ENCODE measurements around the gene G2E3.
"Not testable (repeated sequence)": the region's sequence is repeated elsewhere in the genome, so short reads cannot be mapped to it uniquely, and the experiment has no call there.

Gene G2E3

GRCh38 chr14:30560581-30560980, 1.6 kb downstream of the G2E3 start:
- DNase-seq = no peak

GRCh38 chr14:30564235-30564867, 5.4 kb downstream of the G2E3 start:
- DNase-seq = no peak

- no peak for DNase-seq
Observed at GRCh38 chr14:30564868-30565248, 5.9 kb downstream of the G2E3 start.

DNA sequence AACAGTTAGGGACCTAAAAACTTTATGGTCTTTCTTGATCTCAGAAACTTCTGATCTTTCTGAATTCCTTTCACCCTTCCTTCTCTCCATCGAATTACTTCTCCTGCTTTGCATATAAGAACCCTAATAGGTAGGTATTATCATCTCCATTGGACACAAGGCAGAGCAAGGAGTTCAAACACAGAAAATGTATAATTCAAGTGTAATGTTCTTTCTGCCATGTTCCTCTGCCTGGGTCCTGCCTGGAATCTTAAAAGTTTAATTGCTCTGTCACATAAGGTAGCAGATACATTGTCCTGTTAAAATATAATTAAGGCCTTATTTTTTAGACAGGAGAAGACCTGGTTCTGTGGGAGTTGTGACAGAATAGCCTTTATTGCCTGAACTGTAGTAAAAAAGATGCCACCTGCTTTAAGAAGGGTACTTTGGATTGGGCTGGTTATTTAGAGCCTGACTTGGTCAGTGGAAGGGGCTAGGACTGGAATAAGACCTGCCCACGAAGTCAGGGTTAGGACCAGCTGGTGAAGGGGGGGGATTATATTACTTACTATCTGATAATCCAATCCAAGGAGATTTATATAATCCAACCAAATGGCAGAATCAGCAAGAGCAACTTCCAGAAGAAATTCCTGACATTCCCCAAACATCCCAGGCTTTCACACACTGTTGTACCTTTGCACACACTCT, 10.4 kb downstream of the G2E3 start:
- peak; percentile 83 for DNase-seq

- DNase-seq = no peak
Observed at GRCh38 chr14:30569903-30570226, 10.9 kb downstream of the G2E3 start.

- DNase-seq = no peak
Observed at GRCh38 chr14:30572237-30572636, 13.3 kb downstream of the G2E3 start.

DNA sequence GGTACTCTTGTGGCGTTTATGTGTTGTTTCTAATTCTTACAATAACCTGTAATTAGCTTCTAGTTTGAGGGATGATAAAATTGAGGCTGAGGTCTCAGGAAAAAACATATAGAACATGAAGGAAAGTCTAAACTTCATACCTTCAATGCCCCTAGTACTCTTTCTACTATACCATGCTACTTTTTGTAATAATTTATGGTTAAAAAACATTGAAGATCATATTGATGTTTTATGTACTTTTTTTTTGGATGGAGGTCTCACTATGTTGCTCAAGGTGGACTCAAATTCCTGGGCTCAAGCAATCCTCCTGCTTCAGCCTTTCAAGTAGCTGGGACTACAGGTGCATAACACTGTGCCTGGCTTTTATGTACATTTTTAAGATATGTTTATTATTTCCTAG, 13.8 kb downstream of the G2E3 start:
- no peak for DNase-seq

DNA sequence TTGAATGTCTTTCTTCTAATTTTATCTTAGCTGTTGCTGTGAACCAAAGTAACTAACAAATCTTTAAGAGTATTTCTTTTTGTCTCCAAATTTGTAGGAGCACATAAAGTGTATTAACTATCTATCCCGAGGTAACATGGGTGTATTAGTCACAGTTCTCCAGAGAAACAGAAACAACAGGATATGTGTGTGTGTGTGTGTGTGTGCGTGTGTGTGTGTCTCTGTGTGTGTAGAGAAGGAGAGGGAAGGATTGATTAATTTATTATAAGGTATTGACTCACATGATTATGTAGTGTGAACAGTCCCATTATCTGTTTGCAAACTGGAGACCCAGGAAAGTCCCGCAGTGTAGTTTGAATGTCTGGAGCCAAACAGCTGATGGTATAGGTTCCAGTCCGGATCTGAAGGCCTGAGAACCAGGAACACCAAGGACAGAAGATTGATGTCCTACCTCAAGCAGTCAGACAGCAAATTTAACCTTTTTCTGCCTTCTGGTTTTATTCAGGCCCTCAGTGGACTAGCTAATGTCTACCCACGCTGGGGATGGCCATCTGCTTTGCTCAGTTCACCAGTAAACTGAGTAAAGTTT, 14.4 kb downstream of the G2E3 start:
- no peak for DNase-seq

DNA sequence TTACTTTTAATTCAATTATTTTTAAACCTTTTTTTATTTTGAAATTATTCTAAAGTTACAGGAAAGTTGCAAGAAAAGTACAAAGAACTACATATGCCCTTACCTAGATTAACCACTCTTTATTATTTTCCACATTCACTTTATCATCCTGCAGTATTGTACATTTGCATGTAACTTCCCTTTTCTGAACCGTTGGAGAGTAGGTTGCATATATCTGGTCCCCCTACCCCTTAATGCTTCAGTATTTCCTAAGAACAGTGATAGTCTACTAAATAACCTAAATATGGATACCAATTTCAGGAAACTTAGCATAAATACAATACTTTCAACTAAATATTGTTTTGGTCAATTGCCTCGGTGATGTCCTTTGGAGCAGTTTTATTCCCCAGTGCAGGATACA, 15.0 kb downstream of the G2E3 start:
- DNase-seq = no peak

DNA sequence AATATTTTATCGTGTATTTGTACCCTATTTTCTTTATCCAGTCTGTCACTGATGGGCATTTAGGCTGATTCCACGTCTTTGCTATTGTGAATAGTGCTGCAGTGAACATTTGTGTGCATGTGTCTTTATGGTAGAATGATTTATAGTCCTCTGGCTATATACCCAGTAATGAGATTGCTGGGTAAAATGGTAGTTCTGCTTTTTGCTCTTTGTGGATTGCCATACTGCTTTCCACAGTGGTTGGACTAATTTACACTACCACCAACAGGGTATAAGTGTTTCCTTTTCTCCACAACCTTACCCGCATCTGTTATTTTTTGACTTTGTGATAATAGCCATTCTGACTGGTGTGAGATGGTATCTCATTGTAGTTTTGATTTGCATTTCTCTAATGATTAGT, 15.8 kb downstream of the G2E3 start:
- not testable (repeated sequence) for DNase-seq

DNA sequence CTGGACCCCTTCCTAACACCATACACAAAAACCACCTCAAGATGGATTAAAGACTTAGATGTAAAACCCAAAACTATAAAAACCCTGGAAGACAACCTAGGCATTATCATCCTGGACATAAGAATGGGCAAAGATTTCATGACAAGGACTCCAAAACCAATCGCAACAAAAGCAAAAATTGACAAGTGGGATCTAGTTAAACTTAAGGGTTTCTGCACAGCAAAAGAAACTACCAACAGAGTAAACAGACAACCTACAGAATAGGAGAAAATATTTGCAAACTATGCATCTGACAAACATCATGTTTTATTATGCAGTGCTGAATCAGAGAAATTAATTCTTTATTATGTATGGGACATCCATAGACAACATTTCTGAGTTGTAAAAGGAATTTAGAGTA, 17.4 kb downstream of the G2E3 start:
- DNase-seq = not testable (repeated sequence)

DNA sequence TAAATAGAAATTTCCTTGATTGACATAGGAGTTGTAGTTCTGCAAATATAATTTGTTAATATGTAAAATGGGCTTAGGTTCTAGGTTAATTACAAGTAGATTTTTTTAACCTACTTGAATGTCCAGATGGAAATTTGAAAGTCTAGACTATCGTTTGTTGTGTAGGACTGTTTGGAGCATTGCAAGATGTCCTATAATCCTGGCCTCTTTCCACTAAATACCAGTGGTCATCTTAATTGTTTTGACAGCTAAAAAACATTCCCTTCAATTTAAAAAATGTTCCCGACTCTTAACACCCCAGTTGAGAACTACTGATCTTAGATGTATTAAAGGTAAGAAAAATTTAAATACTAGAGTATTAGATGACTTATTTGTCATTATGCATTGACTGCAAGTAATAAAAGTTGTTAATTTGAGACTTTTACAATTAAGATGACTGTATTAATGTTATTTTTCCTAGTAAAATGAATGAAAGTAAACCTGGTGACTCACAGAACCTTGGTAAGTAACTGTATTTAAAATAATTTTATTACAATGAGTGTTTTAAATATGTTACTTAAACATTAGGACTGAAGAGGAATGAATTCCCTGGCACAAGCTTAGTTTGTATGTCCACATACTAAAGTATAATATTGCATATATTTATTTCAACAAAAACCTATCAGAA, 21.8 kb downstream of the G2E3 start:
- no peak for DNase-seq

- DNase-seq = no peak
Observed at GRCh38 chr14:30581283-30581625, 22.3 kb downstream of the G2E3 start.

DNA sequence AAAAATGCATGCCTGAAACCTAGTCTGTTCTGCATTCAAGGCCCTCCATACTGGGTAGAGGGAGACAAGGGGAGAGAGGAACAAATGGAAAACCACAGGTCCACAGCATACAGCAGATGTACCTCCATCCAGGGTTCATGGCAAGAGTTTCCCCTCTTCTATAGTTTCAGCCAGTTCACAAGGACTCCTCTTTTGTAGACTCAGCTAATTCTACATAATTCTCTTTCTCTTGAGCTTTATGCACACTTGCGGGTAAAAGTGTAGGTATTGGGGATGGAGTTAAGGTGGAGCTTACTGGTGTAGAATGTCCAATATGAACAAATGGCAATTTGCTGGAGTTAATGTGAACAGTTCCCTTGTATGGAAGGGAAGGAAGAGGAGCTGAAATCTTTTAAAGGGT, 23.4 kb downstream of the G2E3 start:
- DNase-seq = no peak

DNA sequence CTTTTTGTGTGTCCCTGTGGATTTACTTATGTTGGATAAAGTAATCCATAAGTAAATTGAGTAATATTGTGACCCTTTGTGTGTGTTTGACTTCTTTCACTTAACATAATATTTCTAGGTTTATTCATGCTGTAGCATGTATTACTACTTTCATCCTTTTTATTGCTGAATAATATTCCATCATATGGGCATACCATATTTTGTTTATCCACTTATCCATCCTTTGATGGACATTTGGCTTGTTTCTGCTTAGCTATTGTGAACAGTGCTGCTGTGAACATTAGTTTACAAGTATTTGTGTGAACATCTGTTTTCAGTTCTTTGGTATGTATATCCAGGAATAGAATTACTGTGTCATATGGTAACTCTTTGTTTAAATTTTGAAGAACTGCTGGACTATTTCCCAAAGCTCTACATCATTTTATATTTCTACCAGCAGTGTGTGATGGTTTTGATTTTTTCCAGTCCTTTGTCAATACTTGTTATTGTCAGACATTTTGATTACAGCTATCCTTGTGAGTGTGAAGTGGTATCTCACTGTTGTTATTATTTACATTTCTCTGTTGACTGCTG, 25.2 kb downstream of the G2E3 start:
- no peak for DNase-seq

DNA sequence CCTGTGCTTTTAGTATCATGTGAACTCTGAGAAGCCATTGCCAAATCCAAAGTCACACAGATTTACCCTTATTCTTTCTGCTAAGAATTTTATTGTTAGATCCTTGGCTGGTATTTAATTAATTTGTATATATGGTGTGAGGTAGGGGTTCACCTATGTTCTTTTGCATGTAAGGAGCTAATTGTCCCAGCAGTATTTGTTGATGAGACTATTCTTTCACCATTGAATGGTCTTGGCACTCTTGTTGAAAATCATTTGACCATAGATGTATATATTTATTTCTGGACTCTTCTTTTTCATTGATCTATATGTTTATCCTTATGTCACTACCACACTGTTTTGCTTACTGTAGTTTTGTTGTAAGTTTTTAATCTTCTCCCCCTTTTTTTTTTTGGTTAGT, 26.2 kb downstream of the G2E3 start:
- DNase-seq = no peak

- DNase-seq = no peak
Observed at GRCh38 chr14:30587141-30587540, 28.2 kb downstream of the G2E3 start.

GRCh38 chr14:30588873-30589272, 29.9 kb downstream of the G2E3 start:
- DNase-seq = no peak

GRCh38 chr14:30596935-30597334, 38.0 kb downstream of the G2E3 start:
- DNase-seq = no peak

DNA sequence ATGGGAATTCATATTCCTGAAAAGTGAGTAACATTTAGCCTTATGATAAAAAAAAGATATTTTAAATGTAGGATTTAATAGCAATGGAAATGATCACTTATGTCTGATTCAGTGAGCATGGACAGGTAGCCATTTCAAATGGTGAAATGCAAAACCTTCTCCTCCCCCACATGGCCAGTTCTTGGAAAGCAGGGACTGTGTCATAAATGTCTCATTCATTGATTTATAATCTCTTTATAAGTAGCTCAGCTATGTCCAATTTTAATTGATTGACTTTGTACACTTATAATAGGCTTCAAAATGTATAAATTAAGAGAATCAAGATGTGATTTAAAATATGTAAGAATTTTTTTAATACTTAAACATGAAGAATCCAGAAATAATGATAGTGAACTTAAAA, 38.5 kb downstream of the G2E3 start:
- no peak for DNase-seq

DNA sequence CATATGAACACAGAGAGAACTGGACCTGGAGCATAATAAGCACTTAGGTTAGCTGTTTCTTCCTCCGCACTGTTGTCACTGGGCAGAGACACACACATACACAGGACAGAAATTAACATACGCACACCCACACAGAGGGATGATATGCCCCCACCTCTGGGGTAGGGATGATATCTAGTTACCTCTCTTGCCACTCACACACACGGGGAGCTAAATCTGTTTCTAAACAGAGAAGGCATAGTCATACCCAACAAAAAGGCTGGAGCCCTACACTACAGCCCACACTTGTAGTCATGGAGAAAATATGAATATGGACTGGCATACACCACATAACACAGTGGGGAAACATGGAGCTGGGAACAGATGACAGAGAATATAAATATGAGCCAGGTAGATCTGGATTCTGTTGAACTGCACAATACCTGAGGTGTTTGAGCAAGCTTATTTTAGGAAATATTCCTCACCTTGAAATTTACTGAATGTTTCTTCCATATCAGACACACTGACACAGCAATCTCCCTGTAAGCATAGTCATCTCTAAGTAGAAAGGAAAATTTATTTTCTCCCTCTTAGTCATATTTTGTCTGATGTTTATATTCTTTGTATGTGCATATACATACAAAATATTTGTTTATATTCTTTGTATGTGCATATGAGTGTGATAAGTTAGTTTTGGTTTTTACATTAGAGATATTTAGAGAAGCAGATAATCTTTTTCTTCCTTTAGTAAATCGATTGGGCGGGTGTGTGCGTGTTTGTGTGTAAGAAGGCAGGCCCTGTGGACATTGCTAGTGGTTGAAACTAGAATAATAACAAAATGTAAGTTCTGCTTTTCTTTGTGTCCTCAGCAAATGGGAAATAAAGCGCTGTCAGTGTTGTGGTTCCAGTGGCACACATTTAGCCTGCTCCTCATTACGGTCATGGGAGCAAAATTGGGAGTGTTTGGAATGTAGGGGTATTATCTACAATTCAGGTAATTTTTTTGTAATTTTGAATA, 42.3 kb downstream of the G2E3 start:
- DNase-seq = no peak

- DNase-seq = no peak
Observed at GRCh38 chr14:30603402-30603801, 44.4 kb downstream of the G2E3 start.

GRCh38 chr14:30604696-30605095, 45.7 kb downstream of the G2E3 start:
- not testable (repeated sequence) for DNase-seq
